IMR-90 (cell line): ENCODE results near the gene STAMBPL1. TPM values are rescaled to one million over a fixed set of nuclear protein-coding genes. Genes with fewer than 3 reads are reported as not detected.

ENCODE experiments used
- ATAC-seq: fragments of 200-7000 bp; cut with Tn5 transposase; 2 replicates; pipeline ENCODE4 v1.9.1; 2020; ENCODE audit warnings: low read depth, mild to moderate bottlenecking, moderate library complexity
- BruUV-seq: library from RNA; stranded (reverse); fragments of 400-500 nt; replicated peaks from 2 replicates; lab custom pipeline; 2021; lab: Mats Ljungman, UMichigan
- CTCF ChIA-PET: fragments of 300-600 bp; formaldehyde crosslinking; extraction: SDS; loops from one replicate; lab custom pipeline; 2021; ENCODE audit warnings: antibody characterized with exemption; lab: Yijun Ruan, JAX
- POLR2A ChIA-PET: fragments of 300-600 bp; sonication (Branson Sonifier 250); formaldehyde crosslinking; loops from one replicate; lab custom pipeline; 2022; ENCODE audit warnings: antibody characterized with exemption; ENCODE audit not compliant: unreplicated experiment; lab: Charles Lee
- DNase-seq: peaks from one replicate; pipeline ENCODE4 v3.0.0; 2013
- H2AFZ ChIP-seq: replicated peaks from 2 replicates; pipeline ENCODE3; 2013; ENCODE audit warnings: low read length, mild to moderate bottlenecking; ENCODE audit not compliant: poor library complexity
- H2AK5ac ChIP-seq: 2 replicates; pipeline ENCODE4 v1.6.1; 2013; ENCODE audit warnings: low read depth, low read length, inconsistent platforms
- H2AK9ac ChIP-seq: replicated peaks from 2 replicates; pipeline ENCODE3; 2013; ENCODE audit warnings: mild to moderate bottlenecking, low read depth, low read length, moderate library complexity; ENCODE audit not compliant: poor library complexity
- H2BK120ac ChIP-seq: 2 replicates; pipeline ENCODE4 v1.6.1; 2013; ENCODE audit warnings: low read depth, low read length, inconsistent platforms
- H2BK15ac ChIP-seq: 3 replicates; pipeline ENCODE4 v1.6.1; 2013; ENCODE audit warnings: low read depth, low read length, inconsistent platforms
- H2BK20ac ChIP-seq: 2 replicates; pipeline ENCODE4 v1.6.1; 2013; ENCODE audit warnings: low read depth, mild to moderate bottlenecking, inconsistent platforms, low read length, moderate library complexity
- H2BK5ac ChIP-seq: 2 replicates; pipeline ENCODE4 v1.6.1; 2013; ENCODE audit warnings: mild to moderate bottlenecking, low read depth, low read length, inconsistent platforms; ENCODE audit not compliant: poor library complexity, severe bottlenecking
- H3K14ac ChIP-seq: replicated peaks from 2 replicates; pipeline ENCODE4 v1.6.1; 2013; ENCODE audit warnings: low read depth, low read length, inconsistent platforms
- H3K18ac ChIP-seq: 2 replicates; pipeline ENCODE4 v1.6.1; 2013; ENCODE audit warnings: low read depth, low read length, control low read depth
- H3K23ac ChIP-seq: 2 replicates; pipeline ENCODE4 v1.6.1; 2013; ENCODE audit warnings: low read depth, low read length, inconsistent platforms
- H3K27ac ChIP-seq: 2 replicates; pipeline ENCODE4 v1.5.1; 2013; ENCODE audit warnings: mild to moderate bottlenecking, control low read depth, low read length; ENCODE audit not compliant: insufficient read depth
- H3K27me3 ChIP-seq: 2 replicates; pipeline ENCODE4 v1.6.1; 2013; ENCODE audit warnings: low read length; ENCODE audit not compliant: control insufficient read depth, insufficient read depth
- H3K36me3 ChIP-seq: 2 replicates; pipeline ENCODE4 v1.6.1; 2013; ENCODE audit warnings: low read length, mixed read lengths; ENCODE audit not compliant: control insufficient read depth, insufficient read depth
- H3K4ac ChIP-seq: 2 replicates; pipeline ENCODE4 v1.6.1; 2013; ENCODE audit warnings: low read depth, low read length, inconsistent platforms
- H3K4me1 ChIP-seq: 2 replicates; pipeline ENCODE4 v1.6.1; 2013; ENCODE audit warnings: low read length, mixed read lengths; ENCODE audit not compliant: control insufficient read depth, insufficient read depth
- H3K4me2 ChIP-seq: 2 replicates; pipeline ENCODE4 v1.6.1; 2013; ENCODE audit warnings: low read depth, mild to moderate bottlenecking, control low read depth, low read length, moderate library complexity
- H3K4me3 ChIP-seq: 2 replicates; pipeline ENCODE4 v1.5.1; 2013; ENCODE audit warnings: low read depth, mild to moderate bottlenecking, control low read depth, low read length, moderate library complexity; ENCODE audit not compliant: insufficient read depth
- H3K56ac ChIP-seq: 2 replicates; pipeline ENCODE4 v1.6.1; 2013; ENCODE audit warnings: low read length, inconsistent platforms; ENCODE audit not compliant: insufficient read depth; ENCODE audit errors: extremely low read depth
- H3K79me1 ChIP-seq, 2 experiments: 2 replicates each; pipeline ENCODE4 v1.6.1; 2013; ENCODE audit warnings: low read length in 2 of 2, inconsistent platforms in 1 of 2, low read depth in 1 of 2
- H3K9ac ChIP-seq: 2 replicates; pipeline ENCODE4 v1.6.1; 2013; ENCODE audit warnings: low read depth, low read length, control low read depth
- H3K9me1 ChIP-seq: 2 replicates; pipeline ENCODE4 v1.6.1; 2013; ENCODE audit warnings: low read length, inconsistent platforms; ENCODE audit not compliant: insufficient read depth
- H3K9me3 ChIP-seq: 2 replicates; pipeline ENCODE4 v1.6.1; 2013; ENCODE audit warnings: low read length; ENCODE audit not compliant: control insufficient read depth, insufficient read depth
- H4K20me1 ChIP-seq: 2 replicates; pipeline ENCODE4 v1.6.1; 2013; ENCODE audit warnings: low read length, inconsistent platforms; ENCODE audit not compliant: insufficient read depth
- H4K5ac ChIP-seq: 2 replicates; pipeline ENCODE4 v1.6.1; 2013; ENCODE audit warnings: mild to moderate bottlenecking, low read depth, low read length, control low read depth
- H4K8ac ChIP-seq, 2 experiments: 2 replicates each; pipeline ENCODE4 v1.6.1; 2013; ENCODE audit warnings: low read depth in 2 of 2, low read length in 2 of 2, control low read depth in 1 of 2, inconsistent platforms in 1 of 2
- H4K91ac ChIP-seq: 2 replicates; pipeline ENCODE4 v1.6.1; 2013; ENCODE audit warnings: low read depth, low read length, inconsistent platforms; ENCODE audit not compliant: insufficient read depth
- BHLHE40 ChIP-seq: fragments of 150-350 bp; IDR thresholded peaks from 2 replicates; pipeline ENCODE4 v1.6.1; 2016; ENCODE audit warnings: mild to moderate bottlenecking, low read depth, low read length
- FOS ChIP-seq: fragments of 150-350 bp; IDR thresholded peaks from 2 replicates; pipeline ENCODE4 v1.6.1; 2016; ENCODE audit warnings: low read depth, low read length
- RFX5 ChIP-seq: IDR thresholded peaks from 2 replicates; pipeline ENCODE4 v1.8.0; 2012; ENCODE audit warnings: low read depth, mild to moderate bottlenecking, low read length, moderate library complexity
- WGBS, 2 experiments: methylation state at CpG; one replicate each; pipeline versions ENCODE4 v1.1.5 to v1.1.7; 2013; ENCODE audit warnings: missing lambda C conversion rate in 2 of 2; ENCODE audit not compliant: insufficient read length in 1 of 2; ENCODE audit errors: extremely low coverage in 2 of 2; 5-methylcytosine and 5-hydroxymethylcytosine counted together
- dilution Hi-C: fragments of 300-500 bp; cut with HindIII; formaldehyde crosslinking; loops from one replicate; pipeline ENCODE4 v1.14.3; 2018; ENCODE audit warnings: low sequenced_read_pairs; ENCODE audit not compliant: unreplicated experiment
- in situ Hi-C: fragments of 300-500 bp; cut with MboI; formaldehyde crosslinking; loops from 3 replicates; pipeline ENCODE4 v1.14.3; 2019; ENCODE audit warnings: low sequenced_read_pairs, inconsistent platforms, mixed read lengths
- intact Hi-C: fragments of 100-400 bp; cut with micrococcal nuclease; formaldehyde crosslinking; loops from 2 replicates; pipeline ENCODE4 v1.10.0; 2022
- polyA plus RNA-seq, 3 experiments: library from polyadenylated mRNA; depleted of rRNA; stranded (reverse); fragments of >200 nt; gene quantifications; 2 replicates each; pipeline ENCODE4 v1.2.3, GENCODE V29; 2012; ENCODE audit warnings: low replicate concordance in 1 of 3
- total RNA-seq: library from RNA; depleted of rRNA; stranded (reverse); fragments of >200 nt; gene quantifications from 2 replicates; pipeline ENCODE4 v1.2.3, GENCODE V29; 2012

The STAMBPL1 gene
- total and polyA plus RNA-seq, 2 of the 4 experiments (the other 2 are of a cell fraction): 26.8 to 28.1 TPM

DNA sequence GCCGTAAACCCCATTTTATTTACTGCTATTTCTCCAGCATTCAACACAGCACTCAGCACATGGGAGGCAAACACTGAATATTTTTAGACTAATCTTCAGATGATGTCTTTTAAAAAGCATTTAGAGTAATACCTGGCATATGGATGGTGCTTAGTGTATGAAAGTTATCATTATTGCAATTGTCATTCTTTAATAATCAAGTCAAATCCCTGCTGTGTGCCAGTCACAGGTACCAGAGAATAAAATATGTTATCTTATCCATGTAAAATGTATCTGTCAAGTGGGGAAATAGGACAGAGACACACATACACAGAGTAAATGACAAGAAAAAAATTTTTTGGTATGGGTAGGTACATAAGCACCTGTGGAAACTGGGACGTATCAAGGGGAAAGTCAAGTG is 46.9 kb upstream of the STAMBPL1 start:
- DNase-seq (no peak), ATAC-seq (no peak)
- H2BK20ac ChIP-seq: no peak overlapping the region
- H3K9me3 ChIP-seq: no peaks in the 10 kb centered on the region
- H3K27me3 ChIP-seq: no peaks in the 10 kb centered on the region
- TF ChIP-seq RFX5 (no peak), FOS (no peak), BHLHE40 (no peak)
- H3K14ac ChIP-seq: no peak overlapping the region
- H4K20me1 ChIP-seq: no peaks in the 10 kb centered on the region
- no peak overlapping the region for H2BK15ac ChIP-seq
- H2AK5ac ChIP-seq: no peak overlapping the region
- ChIA-PET CTCF (no interaction called here), POLR2A (no interaction called here)
- intact Hi-C loops: no loop called here
- H3K18ac ChIP-seq: no peak overlapping the region
- no peaks in the 10 kb centered on the region for H3K79me1 ChIP-seq
- H2BK120ac ChIP-seq: no peak overlapping the region
- WGBS, 2 experiments: no CpG with 5 or more reads among the region's 2 CpGs
- no peak overlapping the region for H2BK5ac ChIP-seq
- H3K9me1 ChIP-seq: no peaks in the 10 kb centered on the region
- H3K56ac ChIP-seq: no peak overlapping the region
- no peak overlapping the region for H4K8ac ChIP-seq
- H3K4ac ChIP-seq: no peak overlapping the region
- no peak overlapping the region for H4K5ac ChIP-seq
- H3K4me2 ChIP-seq: no peak overlapping the region
- H2AK9ac ChIP-seq: no peak overlapping the region
- no peaks in the 10 kb centered on the region for H3K36me3 ChIP-seq
- no peak overlapping the region for H3K27ac ChIP-seq
- no peak overlapping the region for H3K23ac ChIP-seq
- no peaks in the 10 kb centered on the region for H3K4me1 ChIP-seq
- H3K9ac ChIP-seq: no peak overlapping the region
- dilution Hi-C loops: no loop called here
- H3K4me3 ChIP-seq: no peak overlapping the region
- BruUV-seq: no TSS peak
- in situ Hi-C loops: loop anchor here (10.0 kb wide), 1 partner anchor 392 kb away; no protein-coding TSS in a partner anchor
- H4K91ac ChIP-seq: no peak overlapping the region
- no peak overlapping the region for H2AFZ ChIP-seq
